IPS-18c (cell line): ENCODE measurements around the gene DIAPH2.
"Not testable (repeated sequence)": the region's sequence is repeated elsewhere in the genome, so short reads cannot be mapped to it uniquely, and the experiment has no call there.

Experiments used
- H3K4me3 ChIP-seq: 2 replicates; pipeline ENCODE4 v1.7.0; 2013; ENCODE audit warnings: low read depth, mild to moderate bottlenecking, low read length, moderate library complexity; ENCODE audit not compliant: insufficient read depth
- H3K9me3 ChIP-seq: one replicate; pipeline ENCODE4 v1.6.1; 2013; ENCODE audit warnings: mild to moderate bottlenecking, low read length, moderate library complexity; ENCODE audit not compliant: control insufficient read depth, insufficient read depth

DIAPH2 gene

GRCh38 chrX:96705905-96706304 lies 21.3 kb downstream of the DIAPH2 start:
- Histone ChIP-seq H3K9me3 (no peaks in the 10 kb centered on the region), H3K4me3 (no peak overlapping the region)

GRCh38 chrX:96707804-96708203 lies 23.2 kb downstream of the DIAPH2 start:
- Histone ChIP-seq H3K4me3 (no peak overlapping the region), H3K9me3 (no peaks in the 10 kb centered on the region)

GRCh38 chrX:96710031-96710430 lies 25.4 kb downstream of the DIAPH2 start:
- H3K4me3 ChIP-seq: no peak overlapping the region
- H3K9me3 ChIP-seq: no peaks in the 10 kb centered on the region

GRCh38 chrX:96713303-96713702 lies 28.7 kb downstream of the DIAPH2 start:
- H3K9me3 ChIP-seq: no peaks in the 10 kb centered on the region
- no peak overlapping the region for H3K4me3 ChIP-seq

GRCh38 chrX:96714393-96714792 lies 29.8 kb downstream of the DIAPH2 start:
- not testable (repeated sequence) for H3K4me3 ChIP-seq, H3K9me3 ChIP-seq

- H3K9me3 ChIP-seq: no peaks in the 10 kb centered on the region
- H3K4me3 ChIP-seq: no peak overlapping the region
Measured at GRCh38 chrX:96715481-96715880, 30.8 kb downstream of the DIAPH2 start.

GRCh38 chrX:96719161-96719875 lies 34.7 kb downstream of the DIAPH2 start:
- Histone ChIP-seq H3K9me3 (no peaks in the 10 kb centered on the region), H3K4me3 (no peak overlapping the region)

- H3K4me3 ChIP-seq: no peak overlapping the region
- no peaks in the 10 kb centered on the region for H3K9me3 ChIP-seq
Measured at GRCh38 chrX:96721354-96721753, 36.7 kb downstream of the DIAPH2 start.

GRCh38 chrX:96722781-96723180 lies 38.1 kb downstream of the DIAPH2 start:
- no peaks in the 10 kb centered on the region for H3K9me3 ChIP-seq
- no peak overlapping the region for H3K4me3 ChIP-seq

- H3K4me3 ChIP-seq: no peak overlapping the region
Measured at GRCh38 chrX:96729053-96729452, 44.4 kb downstream of the DIAPH2 start.

GRCh38 chrX:96729868-96730643 lies 45.4 kb downstream of the DIAPH2 start:
- Histone ChIP-seq H3K4me3 (no peak overlapping the region), H3K9me3 (no peaks in the 10 kb centered on the region)

More at GRCh38 chrX:96729053-96729452, 44.4 kb downstream of the DIAPH2 start:
- no peaks in the 10 kb centered on the region for H3K9me3 ChIP-seq

GRCh38 chrX:96731000-96731399 lies 46.4 kb downstream of the DIAPH2 start:
- not testable (repeated sequence) for H3K4me3 ChIP-seq, H3K9me3 ChIP-seq

- no peaks in the 10 kb centered on the region for H3K9me3 ChIP-seq
Measured at GRCh38 chrX:96743367-96744073, 58.9 kb downstream of the DIAPH2 start.

GRCh38 chrX:96752781-96753180 lies 68.1 kb downstream of the DIAPH2 start:
- Histone ChIP-seq H3K4me3 (no peak overlapping the region), H3K9me3 (no peaks in the 10 kb centered on the region)

More at GRCh38 chrX:96743367-96744073, 58.9 kb downstream of the DIAPH2 start:
- H3K4me3 ChIP-seq: no peak overlapping the region

GRCh38 chrX:96753230-96753629 lies 68.6 kb downstream of the DIAPH2 start:
- Histone ChIP-seq H3K4me3 (no peak overlapping the region), H3K9me3 (no peaks in the 10 kb centered on the region)

GRCh38 chrX:96756491-96756890 lies 71.8 kb downstream of the DIAPH2 start:
- Histone ChIP-seq H3K4me3 (no peak overlapping the region), H3K9me3 (no peaks in the 10 kb centered on the region)

GRCh38 chrX:96761566-96761965 lies 76.9 kb downstream of the DIAPH2 start:
- Histone ChIP-seq H3K4me3 (no peak overlapping the region), H3K9me3 (no peaks in the 10 kb centered on the region)

- H3K9me3 ChIP-seq: no peaks in the 10 kb centered on the region
- H3K4me3 ChIP-seq: no peak overlapping the region
Measured at GRCh38 chrX:96763608-96764007, 79.0 kb downstream of the DIAPH2 start.
